Skeletal muscle satellite cell (primary cell): ENCODE data around the gene ANXA9.

ENCODE experiments used
- H3K27me3 ChIP-seq: 2 replicates; pipeline ENCODE4 v1.7.0; 2013; ENCODE audit warnings: low read length; ENCODE audit not compliant: control insufficient read depth, insufficient read depth
- H3K36me3 ChIP-seq: 2 replicates; pipeline ENCODE4 v1.7.0; 2013; ENCODE audit warnings: mild to moderate bottlenecking, control low read depth, low read length; ENCODE audit not compliant: insufficient read depth
- H3K4me1 ChIP-seq: 2 replicates; pipeline ENCODE4 v1.7.0; 2013; ENCODE audit warnings: low read length; ENCODE audit not compliant: control insufficient read depth, insufficient read depth
- H3K4me2 ChIP-seq: 2 replicates; pipeline ENCODE4 v1.7.0; 2013; ENCODE audit warnings: mild to moderate bottlenecking, low read length
- H3K4me3 ChIP-seq: 2 replicates; pipeline ENCODE4 v1.7.0; 2013; ENCODE audit warnings: low read length
- H3K9ac ChIP-seq: 2 replicates; pipeline ENCODE4 v1.7.0; 2013; ENCODE audit warnings: mild to moderate bottlenecking, low read depth, low read length, moderate library complexity
- H3K9me3 ChIP-seq: replicated peaks from 2 replicates; pipeline ENCODE4 v1.7.0; 2013; ENCODE audit warnings: mild to moderate bottlenecking, control low read depth, low read length
- small RNA-seq: library from RNA; depleted of rRNA; stranded (forward); fragments of <200 nt; gene quantifications from one replicate; pipeline ENCODE3, GENCODE V24; 2012

The ANXA9 gene

GRCh38 chr1:151035167-151035566 is 53.1 kb downstream of the ANXA9 start:
- Histone ChIP-seq H3K36me3 (peaks cover 21% of the 10 kb centered on the region), H3K9ac (no peak overlapping the region), H3K4me3 (no peak overlapping the region), H3K9me3 (no peaks in the 10 kb centered on the region), H3K4me2 (no peak overlapping the region), H3K27me3 (no peaks in the 10 kb centered on the region), H3K4me1 (no peaks in the 10 kb centered on the region)

GRCh38 chr1:151036356-151036755 is 54.3 kb downstream of the ANXA9 start, which contains the start of gene BNIPL:
TSS of gene BNIPL (plus strand) at chr1:151036586. CDS start at chr1:151036726, 140 bp downstream.
- Histone ChIP-seq H3K36me3 (peaks cover 16% of the 10 kb centered on the region), H3K4me2 (no peak within 1 kb of the TSS), H3K9ac (no peak within 1 kb of the TSS), H3K27me3 (no peaks in the 10 kb centered on the region), H3K4me3 (no peak within 1 kb of the TSS), H3K9me3 (no peaks in the 10 kb centered on the region), H3K4me1 (no peaks in the 10 kb centered on the region)

GRCh38 chr1:151037032-151037431 is 54.9 kb downstream of the ANXA9 start:
- no peak overlapping the region for H3K4me2 ChIP-seq
- H3K9ac ChIP-seq = no peak overlapping the region
- H3K36me3 ChIP-seq = peaks cover 16% of the 10 kb centered on the region
- H3K9me3 ChIP-seq = no peaks in the 10 kb centered on the region
- H3K4me3 ChIP-seq = no peak overlapping the region
- no peaks in the 10 kb centered on the region for H3K27me3 ChIP-seq
- H3K4me1 ChIP-seq = no peaks in the 10 kb centered on the region

- no peak overlapping the region for H3K4me2 ChIP-seq
Observed at GRCh38 chr1:151039521-151039920, 57.4 kb downstream of the ANXA9 start.

GRCh38 chr1:151043163-151043562 is 61.1 kb downstream of the ANXA9 start:
- H3K4me1 ChIP-seq = peaks cover 8% of the 10 kb centered on the region
- no peak overlapping the region for H3K9ac ChIP-seq
- H3K9me3 ChIP-seq = no peaks in the 10 kb centered on the region
- no peaks in the 10 kb centered on the region for H3K27me3 ChIP-seq
- H3K4me3 ChIP-seq = no peak overlapping the region
- H3K36me3 ChIP-seq = no peaks in the 10 kb centered on the region
- no peak overlapping the region for H3K4me2 ChIP-seq

More at GRCh38 chr1:151039521-151039920, 57.4 kb downstream of the ANXA9 start:
- Histone ChIP-seq H3K9ac (no peak overlapping the region), H3K27me3 (no peaks in the 10 kb centered on the region), H3K4me3 (no peak overlapping the region), H3K36me3 (peaks cover 7% of the 10 kb centered on the region), H3K9me3 (no peaks in the 10 kb centered on the region), H3K4me1 (no peaks in the 10 kb centered on the region)

Small RNAs within 50 kb of the gene (small RNA-seq; reads per million reads assigned to genes)
- gene RNU6-884P = 0.56 reads per million
